HepG2 (cell line): ENCODE measurements around the gene MARVELD3. TPM values are rescaled to one million over a fixed set of nuclear protein-coding genes. Genes with fewer than 3 reads are reported as not detected.

Experiments used
- ATAC-seq: fragments of 200-7000 bp; cut with Tn5 transposase; 3 replicates; pipeline ENCODE4 v1.9.1; 2020; ENCODE audit warnings: mild to moderate bottlenecking, moderate library complexity
- BruUV-seq: library from RNA; stranded (reverse); fragments of 400-500 nt; replicated peaks from 2 replicates; lab custom pipeline; 2021; lab: Mats Ljungman, UMichigan
- CTCF ChIA-PET: fragments of 300-600 bp; formaldehyde crosslinking; extraction: SDS; loops from one replicate; lab custom pipeline; 2021; ENCODE audit warnings: low total read pairs, inconsistent platforms, low intra/inter-chr PET ratio; lab: Yijun Ruan, JAX
- POLR2A ChIA-PET: fragments of 350-600 bp; sonication (Branson Sonifier 250); formaldehyde crosslinking; loops from one replicate; lab custom pipeline; 2020; ENCODE audit warnings: antibody characterized with exemption, inconsistent platforms; lab: Yijun Ruan, JAX
- DNase-seq: peaks from one replicate; pipeline ENCODE4 v3.0.0-alpha.2; 2015; ENCODE audit warnings: low spot score
- FAIRE-seq: peaks from 3 replicates; lab custom pipeline; 2011; peaks lifted over from hg19 to GRCh38; lab: Jason Lieb, UNC
- H2AFZ ChIP-seq: one replicate; pipeline ENCODE4 v1.6.1; 2011; ENCODE audit warnings: low read length, inconsistent platforms
- H3K27ac ChIP-seq: fragments of 300-600 bp; 3 replicates; pipeline ENCODE4 v1.8.0; 2011; ENCODE audit warnings: mixed run types, mild to moderate bottlenecking, mixed read lengths, low read length, inconsistent platforms; ENCODE audit not compliant: insufficient read depth; ENCODE audit errors: extremely low read length
- H3K27me3 ChIP-seq, 2 experiments: fragments of 200-600 bp in 1 of 2; 2 replicates in 1 of 2; 3 replicates in 1 of 2; pipeline versions ENCODE4 v1.6.0 to v1.8.0; 2011; ENCODE audit warnings: low read length in 2 of 2, mild to moderate bottlenecking in 2 of 2, moderate library complexity in 2 of 2, inconsistent platforms in 1 of 2; ENCODE audit not compliant: insufficient read depth in 2 of 2, control insufficient read depth in 1 of 2
- H3K36me3 ChIP-seq, 2 experiments: fragments of 200-600 bp in 1 of 2; replicated peaks in 1 of 2; 2 replicates in 1 of 2; 3 replicates in 1 of 2; pipeline versions ENCODE4 v1.5.1 to v1.8.0; 2011; ENCODE audit warnings: low read length in 2 of 2, inconsistent platforms in 1 of 2; ENCODE audit not compliant: insufficient read depth in 2 of 2, control insufficient read depth in 1 of 2
- H3K4me1 ChIP-seq: 2 replicates; pipeline ENCODE4 v1.5.1; 2012; ENCODE audit warnings: low read length, inconsistent platforms; ENCODE audit not compliant: insufficient read depth
- H3K4me2 ChIP-seq: 2 replicates; pipeline ENCODE4 v1.6.0; 2011; ENCODE audit warnings: low read depth, low read length, inconsistent platforms
- H3K4me3 ChIP-seq, 3 experiments: fragments of 200-600 bp in 1 of 3; sonication (generic), shearing (Covaris generic) in 1 of 3; replicated peaks in 1 of 3; 2 replicates each; pipeline ENCODE4 v1.5.1; 2011 to 2016; ENCODE audit warnings: low read length in 3 of 3, inconsistent platforms in 2 of 3, low read depth in 2 of 3, mild to moderate bottlenecking in 2 of 3, control low read depth in 1 of 3, mixed read lengths in 1 of 3; ENCODE audit not compliant: insufficient read depth in 1 of 3
- H3K79me2 ChIP-seq: one replicate; pipeline ENCODE4 v1.6.1; 2011; ENCODE audit warnings: low read length, inconsistent platforms; ENCODE audit not compliant: insufficient read depth
- H3K9ac ChIP-seq: 2 replicates; pipeline ENCODE4 v1.6.0; 2011; ENCODE audit warnings: mild to moderate bottlenecking, low read depth, low read length, inconsistent platforms; ENCODE audit not compliant: insufficient read depth
- H3K9me3 ChIP-seq: 2 replicates; pipeline ENCODE4 v1.5.1; 2012; ENCODE audit warnings: mild to moderate bottlenecking, low read length
- H4K20me1 ChIP-seq: 2 replicates; pipeline ENCODE4 v1.6.0; 2011; ENCODE audit warnings: inconsistent platforms, mild to moderate bottlenecking, low read length, moderate library complexity; ENCODE audit not compliant: insufficient read depth
- ARNT2 ChIP-seq: sonication (generic); formaldehyde crosslinking; IDR thresholded peaks from 2 replicates; pipeline ENCODE4 v1.8.0; 2022; ENCODE audit warnings: mild to moderate bottlenecking, low read depth, missing genetic modification reagents, moderate library complexity
- GATA4 ChIP-seq: sonication (generic); IDR thresholded peaks from 2 replicates; pipeline ENCODE4 v1.6.1; 2016; ENCODE audit warnings: antibody characterized with exemption, low read depth, borderline replicate concordance
- NCOA5 ChIP-seq: sonication (generic); formaldehyde crosslinking; IDR thresholded peaks from 2 replicates; pipeline ENCODE4 v1.4.0; 2020; ENCODE audit warnings: missing genetic modification reagents
- NFATC3 ChIP-seq: sonication (generic); formaldehyde crosslinking; IDR thresholded peaks from 2 replicates; pipeline ENCODE4 v1.5.1; 2020; ENCODE audit warnings: mild to moderate bottlenecking, missing genetic modification reagents
- ZFP82 ChIP-seq: sonication (generic); formaldehyde crosslinking; IDR thresholded peaks from 2 replicates; pipeline ENCODE4 v1.5.1; 2020; ENCODE audit warnings: mild to moderate bottlenecking, missing genetic modification reagents, borderline replicate concordance
- ZNF549 ChIP-seq: sonication (generic); formaldehyde crosslinking; IDR thresholded peaks from 2 replicates; pipeline ENCODE4 v1.5.0; 2020; ENCODE audit warnings: missing genetic modification reagents
- ZNF737 ChIP-seq: sonication (generic); formaldehyde crosslinking; IDR thresholded peaks from 2 replicates; pipeline ENCODE4 v1.5.0; 2020; ENCODE audit warnings: missing genetic modification reagents, mild to moderate bottlenecking, borderline replicate concordance
- WGBS: methylation state at CpG from one replicate; pipeline ENCODE4 v1.1.6; 2017; ENCODE audit warnings: low lambda C conversion rate; 5-methylcytosine and 5-hydroxymethylcytosine counted together
- in situ Hi-C: cut with HindIII; loops from 2 replicates; pipeline ENCODE4 v1.10.0; 2017; ENCODE audit warnings: low pct_unique_long_range_greater_than_20kb; ENCODE audit not compliant: extremely low pct_ligation_motif_present
- intact Hi-C: fragments of 100-400 bp; cut with micrococcal nuclease; formaldehyde crosslinking; loops from one replicate; pipeline ENCODE4 v1.10.0; 2022; ENCODE audit not compliant: unreplicated experiment
- polyA plus RNA-seq, 8 experiments: library from polyadenylated mRNA; depleted of rRNA in 3 of 8; stranded (reverse) in 7 of 8; unstranded in 1 of 8; fragments of >200 nt; fragmentation: Illumina TruSeq in 4 of 8; extraction: Trizol in 4 of 8; gene quantifications; 2 replicates each; pipeline versions ENCODE4 v1.2.1 to v1.2.3, GENCODE V29; 2011 to 2016; ENCODE audit warnings: low read depth in 4 of 8, missing spikeins in 1 of 8, mixed read lengths in 1 of 8; ENCODE audit not compliant: insufficient read depth in 1 of 8
- total RNA-seq, 5 experiments: library from RNA; depleted of rRNA; stranded (reverse); fragments of >200 nt; fragmentation: Illumina TruSeq; extraction: Trizol; gene quantifications; 2 replicates each; pipeline ENCODE4 v1.2.3, GENCODE V29; 2016; ENCODE audit warnings: low read depth in 1 of 5
- TF ChIP-seq, protein P1 (sequence below): sonication (generic); formaldehyde crosslinking; IDR thresholded peaks from 2 replicates; pipeline ENCODE4 v1.4.0; 2020; ENCODE audit warnings: missing genetic modification reagents, mild to moderate bottlenecking, borderline replicate concordance
- TF ChIP-seq, protein P2 (sequence below): sonication (generic); formaldehyde crosslinking; IDR thresholded peaks from 2 replicates; pipeline ENCODE4 v1.5.0; 2020; ENCODE audit warnings: mild to moderate bottlenecking, missing genetic modification reagents
- TF ChIP-seq, protein P3 (sequence below): sonication (generic); formaldehyde crosslinking; conservative IDR thresholded peaks from 2 replicates; pipeline ENCODE4 v1.8.1; 2023; ENCODE audit warnings: missing genetic modification reagents

Gene MARVELD3
- total and polyA plus RNA-seq, 2 of the 13 experiments (the other 11 are each of a cell fraction or from before 2014, with no cell fraction given) = 4.8 to 5.6 TPM

DNA sequence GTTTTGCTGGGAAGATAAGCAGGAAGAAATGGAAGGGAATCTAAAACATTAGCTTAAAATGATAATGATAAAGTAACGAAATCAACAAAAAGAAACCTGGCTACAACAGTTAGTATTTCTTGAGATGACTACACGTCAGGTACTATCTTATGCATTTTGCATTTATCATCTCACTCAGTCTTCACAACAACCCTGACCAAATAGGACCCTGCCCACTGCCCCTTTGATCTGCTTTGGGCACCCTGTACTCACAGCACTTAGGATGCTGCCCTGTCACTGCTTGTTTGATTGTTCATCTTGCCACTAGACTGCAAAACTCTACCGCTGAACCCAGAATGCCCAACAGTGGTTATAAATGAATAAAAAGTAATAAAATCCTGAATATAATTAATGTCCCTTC lies 45.2 kb downstream of the MARVELD3 start:
- 88% methylated on average over 3 of the region's 3 CpGs for WGBS
- peak; percentile 18 for DNase-seq
- CTCF ChIA-PET = interaction anchor here (1.3 kb wide), 1 partner anchor 75 kb away, joined by 3 read pairs; no protein-coding TSS in a partner anchor
- BruUV-seq = TSS peak; percentile 91
- Histone ChIP-seq H3K9ac (peak overlapping the region; percentile 46; the same call in 1 of the 2 replicates), H2AFZ (no peak overlapping the region), H3K4me3 (no peak overlapping the region; a peak in 1 of 6 replicates), H4K20me1 (no peaks in the 10 kb centered on the region), H3K27ac (peak overlapping the region; percentile 62), H3K4me2 (peak overlapping the region; percentile 72), H3K9me3 (no peaks in the 10 kb centered on the region), H3K36me3 (peaks cover 6 to 30% of the 10 kb centered on the region in 2 experiments), H3K27me3 (no peaks in the 10 kb centered on the region), H3K79me2 (no peaks in the 10 kb centered on the region), H3K4me1 (peaks cover 54% of the 10 kb centered on the region)
- POLR2A ChIA-PET = interaction anchor here (0.6 to 1.9 kb wide), 9 partner anchors 9 to 1290 kb away, joined by 3 to 8 read pairs (median 3); partner anchors contain the start of genes AP1G1, ZNF23 and ZNF821
- ATAC-seq = peak; percentile 37; the same call in 1 of the 3 replicates
- in situ Hi-C loops (no loop called here), intact Hi-C loops (loop anchor here (5.0 kb wide), 1 partner anchor 51 kb away; the partner anchor contains the start of gene PHLPP2)
- FAIRE-seq = no peak
- TF ChIP-seq, protein P1, sequence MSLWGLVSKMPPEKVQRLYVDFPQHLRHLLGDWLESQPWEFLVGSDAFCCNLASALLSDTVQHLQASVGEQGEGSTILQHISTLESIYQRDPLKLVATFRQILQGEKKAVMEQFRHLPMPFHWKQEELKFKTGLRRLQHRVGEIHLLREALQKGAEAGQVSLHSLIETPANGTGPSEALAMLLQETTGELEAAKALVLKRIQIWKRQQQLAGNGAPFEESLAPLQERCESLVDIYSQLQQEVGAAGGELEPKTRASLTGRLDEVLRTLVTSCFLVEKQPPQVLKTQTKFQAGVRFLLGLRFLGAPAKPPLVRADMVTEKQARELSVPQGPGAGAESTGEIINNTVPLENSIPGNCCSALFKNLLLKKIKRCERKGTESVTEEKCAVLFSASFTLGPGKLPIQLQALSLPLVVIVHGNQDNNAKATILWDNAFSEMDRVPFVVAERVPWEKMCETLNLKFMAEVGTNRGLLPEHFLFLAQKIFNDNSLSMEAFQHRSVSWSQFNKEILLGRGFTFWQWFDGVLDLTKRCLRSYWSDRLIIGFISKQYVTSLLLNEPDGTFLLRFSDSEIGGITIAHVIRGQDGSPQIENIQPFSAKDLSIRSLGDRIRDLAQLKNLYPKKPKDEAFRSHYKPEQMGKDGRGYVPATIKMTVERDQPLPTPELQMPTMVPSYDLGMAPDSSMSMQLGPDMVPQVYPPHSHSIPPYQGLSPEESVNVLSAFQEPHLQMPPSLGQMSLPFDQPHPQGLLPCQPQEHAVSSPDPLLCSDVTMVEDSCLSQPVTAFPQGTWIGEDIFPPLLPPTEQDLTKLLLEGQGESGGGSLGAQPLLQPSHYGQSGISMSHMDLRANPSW (CRISPR knock-in tag) = 0 out of 2 replicates have a peak, but pooled peaks have one; percentile 1
- TF ChIP-seq ZNF549 = 0 out of 2 replicates have a peak, but pooled peaks have one; percentile 62
- TF ChIP-seq, protein P2, sequence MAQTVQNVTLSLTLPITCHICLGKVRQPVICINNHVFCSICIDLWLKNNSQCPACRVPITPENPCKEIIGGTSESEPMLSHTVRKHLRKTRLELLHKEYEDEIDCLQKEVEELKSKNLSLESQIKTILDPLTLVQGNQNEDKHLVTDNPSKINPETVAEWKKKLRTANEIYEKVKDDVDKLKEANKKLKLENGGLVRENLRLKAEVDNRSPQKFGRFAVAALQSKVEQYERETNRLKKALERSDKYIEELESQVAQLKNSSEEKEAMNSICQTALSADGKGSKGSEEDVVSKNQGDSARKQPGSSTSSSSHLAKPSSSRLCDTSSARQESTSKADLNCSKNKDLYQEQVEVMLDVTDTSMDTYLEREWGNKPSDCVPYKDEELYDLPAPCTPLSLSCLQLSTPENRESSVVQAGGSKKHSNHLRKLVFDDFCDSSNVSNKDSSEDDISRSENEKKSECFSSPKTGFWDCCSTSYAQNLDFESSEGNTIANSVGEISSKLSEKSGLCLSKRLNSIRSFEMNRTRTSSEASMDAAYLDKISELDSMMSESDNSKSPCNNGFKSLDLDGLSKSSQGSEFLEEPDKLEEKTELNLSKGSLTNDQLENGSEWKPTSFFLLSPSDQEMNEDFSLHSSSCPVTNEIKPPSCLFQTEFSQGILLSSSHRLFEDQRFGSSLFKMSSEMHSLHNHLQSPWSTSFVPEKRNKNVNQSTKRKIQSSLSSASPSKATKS (CRISPR knock-in tag) = no peak
- TF ChIP-seq ZNF737 (CRISPR knock-in tag) = no peak
- TF ChIP-seq NFATC3 (CRISPR knock-in tag) = no peak
- TF ChIP-seq NCOA5 = no peak
- TF ChIP-seq GATA4 = no peak
- 0 out of 2 replicates have a peak, but pooled peaks have one; percentile 63 for TF ChIP-seq ZFP82
- TF ChIP-seq, protein P3, sequence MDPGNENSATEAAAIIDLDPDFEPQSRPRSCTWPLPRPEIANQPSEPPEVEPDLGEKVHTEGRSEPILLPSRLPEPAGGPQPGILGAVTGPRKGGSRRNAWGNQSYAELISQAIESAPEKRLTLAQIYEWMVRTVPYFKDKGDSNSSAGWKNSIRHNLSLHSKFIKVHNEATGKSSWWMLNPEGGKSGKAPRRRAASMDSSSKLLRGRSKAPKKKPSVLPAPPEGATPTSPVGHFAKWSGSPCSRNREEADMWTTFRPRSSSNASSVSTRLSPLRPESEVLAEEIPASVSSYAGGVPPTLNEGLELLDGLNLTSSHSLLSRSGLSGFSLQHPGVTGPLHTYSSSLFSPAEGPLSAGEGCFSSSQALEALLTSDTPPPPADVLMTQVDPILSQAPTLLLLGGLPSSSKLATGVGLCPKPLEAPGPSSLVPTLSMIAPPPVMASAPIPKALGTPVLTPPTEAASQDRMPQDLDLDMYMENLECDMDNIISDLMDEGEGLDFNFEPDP = no peak
- TF ChIP-seq ARNT2 = no peak
